Measurements from ENCODE around the gene JPH4.

Gene JPH4

DNA sequence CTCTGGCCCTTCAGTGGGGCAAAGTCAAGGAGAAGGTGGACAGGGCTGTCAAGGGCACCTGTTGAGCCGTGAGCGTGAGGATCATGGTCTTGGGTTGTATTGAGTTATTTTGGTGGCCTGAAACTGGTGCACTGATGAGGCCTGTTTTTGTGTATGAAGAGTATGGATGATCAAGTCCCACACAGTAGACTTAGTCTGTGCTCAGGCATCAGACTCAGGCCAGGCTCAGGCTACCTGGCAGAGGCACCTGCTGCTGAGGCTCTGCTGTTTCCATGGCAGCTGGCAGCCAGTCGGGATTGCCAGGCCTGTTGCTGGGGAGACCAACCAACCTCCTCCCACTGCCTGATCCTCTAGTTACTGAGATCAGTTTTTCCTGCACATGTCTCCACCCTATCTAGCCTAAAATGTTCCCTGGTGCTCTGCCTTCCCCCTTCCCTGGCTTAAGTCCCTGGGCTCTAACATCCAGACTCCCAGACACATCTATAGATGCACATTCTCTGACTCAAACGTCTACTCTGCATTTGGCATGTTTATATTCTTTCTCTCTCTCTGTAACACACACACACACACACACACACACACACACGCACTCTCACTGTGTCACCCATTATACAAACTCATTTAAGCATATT lies 5.1 kb downstream of the JPH4 start:
- peaks cover 2% of the 10 kb centered on the region for H3K36me3 Mint-ChIP-seq
- H3K27me3 Mint-ChIP-seq = peaks cover 20% of the 10 kb centered on the region
- H3K9me3 Mint-ChIP-seq = no peaks in the 10 kb centered on the region
- no peak overlapping the region for H3K4me3 Mint-ChIP-seq
- H3K4me1 Mint-ChIP-seq = peaks cover 19% of the 10 kb centered on the region
- H3K27ac Mint-ChIP-seq = no peak overlapping the region

DNA sequence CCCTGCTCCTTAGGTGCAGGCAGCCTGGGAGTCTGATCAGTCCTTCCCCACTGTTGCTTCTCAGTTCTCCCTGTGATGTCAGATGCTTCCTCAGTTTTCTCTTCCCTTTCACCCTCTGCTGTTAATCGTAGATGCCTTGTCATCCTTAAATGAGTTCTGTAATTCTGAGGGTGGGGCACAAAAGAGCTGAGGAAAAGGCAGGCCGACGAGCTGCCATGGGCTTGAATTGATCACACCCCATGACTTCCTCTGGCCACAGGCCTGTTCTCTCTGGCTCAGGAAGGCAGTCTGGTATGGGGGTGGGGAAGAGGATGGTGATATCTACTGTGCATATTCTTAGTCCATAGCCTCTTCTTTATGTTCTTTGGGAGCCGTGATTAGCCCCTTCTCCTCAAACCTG lies 5.8 kb downstream of the JPH4 start:
- H3K4me1 Mint-ChIP-seq = peaks cover 23% of the 10 kb centered on the region
- no peak overlapping the region for H3K4me3 Mint-ChIP-seq
- H3K27me3 Mint-ChIP-seq = peaks cover 17% of the 10 kb centered on the region
- no peaks in the 10 kb centered on the region for H3K9me3 Mint-ChIP-seq
- peaks cover 2% of the 10 kb centered on the region for H3K36me3 Mint-ChIP-seq
- H3K27ac Mint-ChIP-seq = no peak overlapping the region

DNA sequence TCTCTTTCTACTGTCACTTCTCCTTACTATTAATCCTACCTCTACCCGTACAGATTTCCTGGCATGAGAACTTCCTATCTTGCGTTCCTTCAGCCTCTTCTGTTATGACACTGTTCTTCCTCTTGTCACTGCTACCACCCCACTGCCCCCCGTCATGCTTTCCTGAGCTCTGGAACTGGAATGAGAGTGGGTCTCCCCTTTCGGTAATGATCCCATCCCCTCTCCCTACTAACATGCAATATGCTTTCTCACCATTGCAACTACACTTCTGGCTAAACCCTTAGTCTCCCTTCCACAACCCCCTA lies 6.1 kb downstream of the JPH4 start:
- H3K27me3 Mint-ChIP-seq = peaks cover 17% of the 10 kb centered on the region
- peaks cover 2% of the 10 kb centered on the region for H3K36me3 Mint-ChIP-seq
- H3K9me3 Mint-ChIP-seq = no peaks in the 10 kb centered on the region
- no peak overlapping the region for H3K27ac Mint-ChIP-seq
- peaks cover 26% of the 10 kb centered on the region for H3K4me1 Mint-ChIP-seq
- H3K4me3 Mint-ChIP-seq = no peak overlapping the region

DNA sequence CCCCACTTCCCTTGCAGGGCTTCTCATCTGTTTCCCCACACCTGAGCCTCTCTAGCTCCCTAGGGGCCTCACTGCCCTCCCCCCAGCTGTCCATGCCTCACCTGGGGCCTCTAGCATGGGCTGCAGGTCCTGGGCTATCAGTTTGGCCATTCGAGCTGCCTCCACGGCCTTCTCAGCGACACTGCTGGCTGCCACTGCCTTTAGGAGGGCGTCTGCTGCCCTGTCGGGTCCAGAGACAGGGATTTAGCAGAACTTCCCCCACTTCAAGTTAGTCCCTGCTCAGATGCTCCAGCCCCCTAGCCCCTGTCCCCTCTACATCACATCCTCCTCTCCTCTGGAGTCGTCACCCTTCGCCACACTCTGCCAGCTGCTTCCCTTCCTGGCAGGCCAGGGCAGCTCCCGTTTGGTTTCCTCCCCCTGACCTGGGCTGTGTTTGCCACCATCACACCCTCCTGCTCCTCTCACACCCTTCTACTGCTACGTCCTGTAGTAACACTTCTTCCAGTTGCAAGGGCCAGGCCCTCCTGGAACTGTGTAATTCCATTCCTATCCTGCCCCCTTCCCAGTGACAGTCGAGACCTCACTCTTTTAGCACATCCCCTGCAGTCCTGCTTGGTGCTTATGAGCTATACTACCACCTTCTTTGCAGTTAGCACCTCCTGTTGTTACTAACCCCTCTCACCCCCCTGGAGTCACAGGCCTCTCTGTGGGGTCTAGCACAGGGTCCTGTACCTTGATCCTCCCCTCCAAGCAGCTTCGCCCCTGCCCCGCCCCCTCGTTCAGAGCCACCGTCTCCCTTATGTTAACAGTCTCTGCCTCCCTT lies 6.7 kb downstream of the JPH4 start:
- no peak overlapping the region for H3K4me3 Mint-ChIP-seq
- peaks cover 15% of the 10 kb centered on the region for H3K27me3 Mint-ChIP-seq
- H3K4me1 Mint-ChIP-seq = peaks cover 28% of the 10 kb centered on the region
- peaks cover 2% of the 10 kb centered on the region for H3K36me3 Mint-ChIP-seq
- no peaks in the 10 kb centered on the region for H3K9me3 Mint-ChIP-seq
- no peak overlapping the region for H3K27ac Mint-ChIP-seq

DNA sequence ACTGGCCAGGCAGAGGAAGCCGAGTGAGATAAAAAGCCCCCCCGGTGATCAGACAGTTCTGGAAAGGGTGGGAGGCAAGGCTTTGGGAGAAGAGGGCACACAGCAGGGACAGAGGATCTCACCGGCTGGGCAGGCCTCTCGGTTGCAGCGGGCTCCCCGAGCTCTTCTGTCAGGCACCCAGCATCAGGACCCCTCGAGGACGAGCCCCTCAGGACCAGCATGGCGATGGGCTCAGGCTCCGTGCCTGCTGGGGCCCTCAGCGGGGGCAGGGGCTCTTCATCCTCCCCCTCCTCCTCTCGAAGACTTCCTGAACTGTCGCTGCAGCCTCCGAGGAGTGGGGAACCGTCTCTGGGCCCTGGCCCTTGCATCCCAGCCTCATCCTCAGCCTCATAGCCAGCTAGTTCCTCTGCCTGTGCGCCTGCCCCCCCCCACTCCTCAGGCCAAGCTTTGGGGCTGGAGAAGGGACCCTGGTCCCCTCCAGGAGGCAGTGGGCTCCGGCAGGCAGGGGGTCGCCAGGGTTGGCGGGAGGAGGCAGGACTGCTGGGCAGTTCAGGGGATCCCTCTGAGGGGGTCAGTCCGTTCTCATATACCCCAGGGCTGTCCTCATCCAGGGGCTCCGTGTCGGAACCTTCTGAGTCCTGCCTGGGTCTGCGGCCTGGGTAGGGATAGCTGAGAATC lies 7.6 kb downstream of the JPH4 start:
- Mint-ChIP-seq H3K9me3 (no peaks in the 10 kb centered on the region), H3K36me3 (peaks cover 2% of the 10 kb centered on the region), H3K27ac (no peak overlapping the region), H3K4me3 (no peak overlapping the region), H3K27me3 (peaks cover 8% of the 10 kb centered on the region), H3K4me1 (peaks cover 28% of the 10 kb centered on the region)

DNA sequence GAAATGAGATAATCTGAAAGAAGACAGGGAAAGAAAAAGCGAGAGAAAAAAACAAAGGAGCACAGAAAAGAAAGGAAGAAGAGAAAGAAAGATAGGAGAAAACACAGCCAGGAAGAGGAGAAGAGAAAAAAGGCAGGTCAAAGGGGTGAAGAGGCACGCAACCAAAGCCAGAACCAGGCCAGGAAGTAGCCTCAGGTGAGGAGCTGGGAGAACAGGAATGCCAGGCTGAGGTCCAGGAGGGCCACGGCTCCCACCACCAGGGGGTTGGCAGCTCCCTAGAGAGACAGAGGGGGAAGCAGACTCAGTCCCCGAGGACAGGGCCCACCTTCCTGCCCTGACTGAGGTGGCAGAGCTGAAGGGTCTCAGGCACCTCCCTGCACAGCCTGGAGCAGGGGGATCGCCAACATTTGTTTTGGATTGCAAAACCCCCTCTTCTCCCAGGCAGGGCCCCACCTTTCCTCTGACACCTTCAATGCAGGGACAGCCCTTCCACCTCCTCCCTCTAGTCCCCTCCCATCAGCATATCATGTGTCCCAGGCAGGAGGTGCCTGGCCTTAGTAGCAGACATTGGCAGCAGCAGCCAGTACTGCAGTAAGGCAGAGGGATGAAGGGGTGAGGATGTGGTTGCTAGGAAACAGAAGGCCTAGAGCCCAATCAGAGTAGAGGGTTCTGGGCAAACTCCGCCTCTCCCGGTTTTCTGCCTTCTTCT lies 9.0 kb downstream of the JPH4 start:
- H3K4me3 Mint-ChIP-seq = no peak overlapping the region
- H3K36me3 Mint-ChIP-seq = no peaks in the 10 kb centered on the region
- peaks cover 28% of the 10 kb centered on the region for H3K4me1 Mint-ChIP-seq

DNA sequence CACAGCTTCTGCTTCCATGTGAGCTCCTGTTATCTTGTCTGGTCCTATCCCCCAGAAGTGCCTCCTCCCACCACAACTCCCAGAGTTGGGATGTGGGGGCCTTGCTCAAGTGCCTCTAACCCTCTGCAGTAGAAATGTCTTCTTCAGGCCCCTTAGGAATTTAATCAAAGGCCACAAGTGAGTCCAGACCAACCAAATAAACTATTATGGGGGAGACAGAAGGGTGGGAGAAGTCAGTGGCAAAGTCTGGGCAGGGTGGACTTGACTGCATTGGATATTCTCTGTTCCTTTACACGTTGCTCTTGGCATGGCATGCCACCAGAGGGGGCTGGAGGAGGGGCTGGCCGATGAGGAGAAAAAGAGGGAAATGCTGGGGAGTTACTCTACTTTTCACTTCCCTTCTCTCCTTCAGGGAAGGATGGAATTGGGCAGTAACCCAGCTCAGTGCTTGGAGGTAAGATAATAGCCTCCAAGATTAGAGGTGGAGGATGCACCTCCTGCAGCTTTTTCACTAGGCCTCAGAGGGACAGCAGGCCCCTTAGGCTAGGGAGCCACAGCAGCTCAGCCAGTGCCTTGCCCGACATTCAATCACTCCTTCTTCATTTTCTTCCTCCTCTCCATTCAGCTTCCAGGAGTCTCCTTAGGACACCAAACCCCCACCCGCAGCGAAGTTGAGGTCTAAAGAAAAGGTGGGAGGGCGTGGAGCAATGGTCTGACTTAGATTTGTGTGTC lies 9.8 kb downstream of the JPH4 start:
- Mint-ChIP-seq H3K27ac (peak overlapping the region; percentile 78), H3K4me1 (peaks cover 28% of the 10 kb centered on the region), H3K36me3 (no peaks in the 10 kb centered on the region), H3K27me3 (no peaks in the 10 kb centered on the region), H3K4me3 (peak overlapping the region; percentile 99), H3K9me3 (no peaks in the 10 kb centered on the region)

More for the DNA sequence above, 9.0 kb downstream of the JPH4 start:
- H3K9me3 Mint-ChIP-seq = no peaks in the 10 kb centered on the region
- H3K27me3 Mint-ChIP-seq = no peaks in the 10 kb centered on the region
- H3K27ac Mint-ChIP-seq = peak overlapping the region; percentile 78

DNA sequence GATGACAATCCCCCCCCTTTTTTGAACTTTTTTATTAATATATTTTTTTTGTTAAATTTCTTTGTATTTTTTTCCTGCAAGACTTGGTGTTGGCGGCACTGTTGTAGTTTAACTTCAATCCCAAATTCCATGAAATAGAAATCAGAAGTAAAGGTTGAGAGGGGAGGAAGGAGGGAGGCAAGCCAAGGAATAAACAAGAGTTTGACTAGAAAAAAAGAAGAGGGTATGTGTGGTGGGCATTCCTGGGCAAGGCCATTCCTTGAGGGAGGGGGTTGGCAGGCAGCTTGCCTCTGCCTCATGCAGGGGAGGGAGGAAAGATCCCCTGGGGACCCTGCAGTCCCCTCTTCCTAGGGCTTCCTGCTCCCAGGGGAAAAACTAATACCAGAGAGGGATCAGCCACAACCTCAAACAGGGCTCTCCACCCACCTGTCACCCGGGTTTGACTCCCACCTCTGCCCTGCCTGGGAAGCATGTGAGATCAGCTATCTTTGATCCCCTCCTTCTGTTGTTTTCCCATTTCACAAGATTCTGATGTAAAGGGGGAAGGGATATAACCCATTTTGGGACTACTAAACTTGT lies 10.5 kb downstream of the JPH4 start:
- Mint-ChIP-seq H3K9me3 (no peaks in the 10 kb centered on the region), H3K4me1 (peaks cover 29% of the 10 kb centered on the region), H3K27ac (peak overlapping the region; percentile 99), H3K27me3 (no peaks in the 10 kb centered on the region), H3K4me3 (peak overlapping the region; percentile 99), H3K36me3 (no peaks in the 10 kb centered on the region)

DNA sequence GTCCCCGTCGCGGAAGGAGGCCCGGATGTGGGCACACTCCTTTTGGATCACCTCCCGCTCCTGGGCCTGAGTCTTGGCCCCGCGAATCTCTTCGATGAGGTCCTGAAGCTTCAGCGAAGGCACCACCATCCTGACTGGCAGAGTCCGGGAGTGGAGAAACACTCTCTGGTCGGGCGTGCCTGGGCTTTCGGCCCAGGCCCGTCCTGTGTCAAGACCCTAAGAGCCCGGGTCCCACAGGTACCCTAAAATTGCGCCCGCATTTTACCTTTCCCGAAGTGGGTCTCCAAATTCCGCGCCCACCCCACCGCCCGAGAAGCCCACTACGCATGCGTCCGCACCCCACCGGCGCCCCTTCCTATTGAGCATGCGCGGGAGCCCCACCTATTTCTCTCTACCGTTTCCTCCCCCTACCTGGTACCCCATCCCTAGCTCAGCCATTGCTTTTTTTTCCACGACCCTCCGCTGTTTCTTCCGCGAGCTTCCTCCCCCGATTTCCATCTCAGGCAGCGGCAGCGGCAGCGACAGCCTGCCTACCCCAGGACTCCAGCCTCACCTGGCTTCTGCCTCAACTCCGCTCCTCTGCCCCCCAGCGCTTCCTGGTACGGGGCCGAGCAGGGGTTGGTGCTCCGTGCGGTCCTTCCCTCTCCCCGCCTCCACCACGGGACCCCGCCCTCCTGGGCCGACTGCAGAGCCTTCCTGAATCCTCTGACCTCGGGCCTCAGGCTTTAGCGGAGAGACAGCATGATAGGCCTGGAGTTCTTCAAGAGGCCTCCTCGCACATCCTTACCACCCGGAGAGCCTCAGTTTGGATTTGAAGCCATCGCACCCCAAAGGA lies 11.2 kb downstream of the JPH4 start, which contains the start of gene AP1G2:
AP1G2 (minus strand) TSS at position 606 of the 835 bp plus-strand sequence; CDS start at position 129, 477 bp downstream.
- Mint-ChIP-seq H3K27me3 (no peaks in the 10 kb centered on the region), H3K36me3 (no peaks in the 10 kb centered on the region), H3K4me3 (peak within 1 kb of the TSS; percentile 99), H3K27ac (peak within 1 kb of the TSS; percentile 99), H3K4me1 (peaks cover 34% of the 10 kb centered on the region), H3K9me3 (no peaks in the 10 kb centered on the region)

DNA sequence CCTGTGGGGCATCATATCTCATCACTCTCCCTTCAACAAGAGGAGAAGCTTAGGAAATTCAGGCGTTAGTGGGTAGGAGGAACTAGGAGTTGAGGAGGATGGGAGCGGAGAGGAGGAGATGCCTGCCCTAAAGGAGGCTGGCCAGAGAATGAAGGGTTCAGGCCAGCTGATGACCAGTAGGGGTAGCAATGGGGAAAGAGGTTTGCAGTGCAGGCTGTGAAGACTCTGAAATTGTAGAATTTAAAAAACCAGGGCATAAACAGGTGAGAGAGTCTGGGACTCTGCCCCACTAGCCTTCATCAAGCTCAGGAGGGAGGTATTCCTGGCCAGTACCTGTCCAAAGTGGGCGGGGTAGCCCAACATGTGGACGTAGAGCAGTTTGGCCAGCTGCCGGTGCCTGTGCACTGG lies 11.8 kb downstream of the JPH4 start:
- H3K36me3 Mint-ChIP-seq = peaks cover 2% of the 10 kb centered on the region
- peak overlapping the region; percentile 90 for H3K27ac Mint-ChIP-seq
- H3K4me1 Mint-ChIP-seq = peaks cover 34% of the 10 kb centered on the region

DNA sequence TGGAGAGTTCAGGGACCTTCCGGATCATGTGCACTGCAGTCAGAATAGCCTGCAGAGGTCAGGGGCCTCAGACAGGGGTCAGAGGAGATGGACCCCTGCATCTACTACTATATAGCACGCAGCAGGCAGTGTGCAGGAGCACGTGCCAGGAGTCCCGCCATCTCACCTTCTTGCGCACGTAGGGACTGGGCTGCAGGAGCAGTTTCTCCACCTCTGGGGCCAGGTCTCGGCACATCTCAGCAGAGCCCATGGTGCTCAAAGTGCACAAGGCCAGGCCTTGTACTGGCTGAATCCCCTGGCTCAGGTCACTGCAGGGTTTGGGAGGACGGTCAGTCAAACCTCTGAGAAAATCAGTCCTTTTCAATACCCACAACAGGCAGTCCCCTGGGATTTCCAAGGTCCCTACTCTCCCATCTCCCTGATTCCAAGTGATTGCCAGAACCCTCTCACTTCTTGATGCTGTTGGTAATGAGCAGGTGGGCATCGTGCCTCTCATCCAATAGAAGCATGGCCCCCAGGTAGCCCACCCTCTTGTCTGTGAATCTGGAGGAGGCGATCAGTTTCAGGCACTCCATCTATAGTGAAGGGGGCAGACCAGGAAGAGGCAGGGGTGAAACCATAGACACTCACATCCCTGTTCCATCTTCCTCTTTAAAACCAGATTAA lies 12.3 kb downstream of the JPH4 start:
- Mint-ChIP-seq H3K4me1 (peaks cover 34% of the 10 kb centered on the region), H3K27ac (peak overlapping the region; percentile 90), H3K4me3 (peak overlapping the region; percentile 99), H3K27me3 (no peaks in the 10 kb centered on the region), H3K36me3 (peaks cover 5% of the 10 kb centered on the region), H3K9me3 (no peaks in the 10 kb centered on the region)

More for the DNA sequence above, 11.8 kb downstream of the JPH4 start:
- peak overlapping the region; percentile 99 for H3K4me3 Mint-ChIP-seq
- H3K9me3 Mint-ChIP-seq = no peaks in the 10 kb centered on the region
- no peaks in the 10 kb centered on the region for H3K27me3 Mint-ChIP-seq

DNA sequence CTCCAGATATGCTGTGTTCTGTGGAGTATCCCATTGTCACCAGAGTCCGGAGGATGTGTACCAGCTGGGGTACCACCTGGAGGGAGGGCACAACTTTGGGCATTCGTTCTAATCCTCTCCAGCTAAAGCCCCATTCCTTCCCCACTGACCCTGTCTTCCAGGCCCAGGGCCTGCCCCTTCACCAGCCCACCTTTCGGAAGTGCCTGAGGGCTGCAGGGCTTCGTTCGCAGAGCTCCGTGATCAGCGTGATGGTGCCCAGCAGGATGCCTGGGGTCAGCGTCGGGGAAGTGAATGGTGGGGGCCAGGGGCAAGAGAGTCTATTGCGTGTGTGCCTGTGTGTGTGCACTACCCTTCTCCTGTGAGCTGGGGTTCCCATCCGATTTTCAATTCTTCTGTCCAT lies 13.0 kb downstream of the JPH4 start:
- H3K27me3 Mint-ChIP-seq = no peaks in the 10 kb centered on the region
- H3K9me3 Mint-ChIP-seq = no peaks in the 10 kb centered on the region
- peaks cover 8% of the 10 kb centered on the region for H3K36me3 Mint-ChIP-seq
- H3K4me1 Mint-ChIP-seq = peaks cover 34% of the 10 kb centered on the region
- no peak overlapping the region for H3K27ac Mint-ChIP-seq
- H3K4me3 Mint-ChIP-seq = no peak overlapping the region

DNA sequence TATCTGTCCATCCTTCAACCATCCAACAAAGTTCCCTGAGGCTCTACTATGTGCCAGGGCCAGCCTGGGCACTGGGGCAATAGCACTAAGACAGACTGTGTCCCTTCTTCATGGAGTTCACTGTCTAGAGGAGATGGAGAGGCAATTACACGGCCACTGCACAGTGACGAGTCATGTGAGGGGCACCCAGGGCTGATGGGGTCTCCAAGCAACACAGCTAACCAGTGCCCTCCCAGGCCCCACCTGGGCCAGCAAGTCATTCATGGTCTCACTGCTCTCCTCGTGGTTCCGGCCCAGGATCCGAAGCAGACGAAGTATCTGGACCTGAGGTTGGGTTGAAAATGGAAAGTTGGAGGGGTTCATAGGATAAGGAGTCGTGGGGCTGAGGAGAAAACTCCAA lies 13.7 kb downstream of the JPH4 start:
- Mint-ChIP-seq H3K4me3 (no peak overlapping the region), H3K36me3 (peaks cover 10% of the 10 kb centered on the region), H3K9me3 (no peaks in the 10 kb centered on the region), H3K27ac (peak overlapping the region; percentile 51), H3K27me3 (no peaks in the 10 kb centered on the region), H3K4me1 (peaks cover 39% of the 10 kb centered on the region)
